H1 (cell line): ENCODE measurements around the gene PCDHGA1. TPM values are rescaled to one million over a fixed set of nuclear protein-coding genes. Genes with fewer than 3 reads are reported as not detected.

Experiments
- ATF3 ChIP-seq: IDR thresholded peaks from 2 replicates; pipeline ENCODE4 v1.6.1; 2011; ENCODE audit warnings: low read depth, mild to moderate bottlenecking, low read length; ENCODE audit not compliant: insufficient read depth
- CHD7 ChIP-seq: fragments of 300-600 bp; sonication (generic); IDR thresholded peaks from 2 replicates; pipeline ENCODE4 v1.7.1; 2012; ENCODE audit warnings: low read length, moderate library complexity, mild to moderate bottlenecking, inconsistent platforms; ENCODE audit not compliant: insufficient replicate concordance
- polyA plus RNA-seq, 7 experiments: library from polyadenylated mRNA; depleted of rRNA in 3 of 7; stranded (reverse) in 5 of 7; unstranded in 2 of 7; fragments of >200 nt in 5 of 7; fragments of 200-250 nt in 2 of 7; gene quantifications; 1 replicate in 5 of 7; 2 replicates in 1 of 7; 4 replicates in 1 of 7; pipeline versions ENCODE4 v1.2.1 to v1.2.3, GENCODE V29; 2011 to 2013; ENCODE audit warnings: missing spikeins in 2 of 7, mixed read lengths in 2 of 7
- total RNA-seq: library from RNA; stranded (reverse); fragmentation: NEBNext Ultra II Directional; extraction: Animal tissue kit (Norgen Biotek cat#: 25700); gene quantifications from 2 replicates; pipeline ENCODE4 v1.2.1, GENCODE V29; 2021

PCDHGA1 gene
- total and polyA plus RNA-seq, 2 of the 8 experiments (the other 6 are each of a cell fraction or from before 2014, with no cell fraction given): 0.57 to 0.89 TPM

DNA sequence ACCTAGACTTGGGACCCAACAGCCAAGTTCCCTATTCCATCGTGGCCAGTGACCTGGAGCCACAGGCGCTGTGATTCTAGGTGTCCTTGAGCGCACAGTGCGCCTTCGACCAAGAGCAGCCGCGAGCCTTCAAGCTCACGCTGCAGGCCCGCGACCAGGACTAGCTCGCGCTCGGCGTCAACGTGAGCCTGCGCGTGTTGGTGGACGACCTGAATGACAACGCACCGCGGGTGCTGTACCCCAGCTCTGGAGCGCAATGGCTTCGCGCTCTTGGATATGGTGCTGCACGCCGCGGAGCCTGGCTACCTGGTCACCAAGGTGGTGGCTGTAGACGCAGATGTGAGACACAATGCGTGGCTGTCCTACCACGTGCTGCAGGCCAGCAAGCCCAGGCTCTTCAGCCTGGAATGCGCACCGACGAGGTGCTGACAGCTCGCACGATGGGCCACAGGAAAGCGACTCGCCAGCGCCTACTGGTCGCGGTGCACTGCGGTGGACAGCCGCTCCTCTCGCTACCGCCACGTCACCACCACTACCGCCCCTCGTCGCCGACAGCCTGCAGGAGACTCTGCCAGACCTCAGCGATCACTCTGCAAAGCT, 111.4 kb downstream of the PCDHGA1 start (continued):
- TF ChIP-seq CHD7 (no peak), ATF3 (no peak)
